NT2/D1 (cell line): ENCODE results near the gene UNC80.

Experiments used
- SUZ12 ChIP-seq: IDR thresholded peaks from 2 replicates; pipeline ENCODE4 v1.6.1; 2011; ENCODE audit not compliant: insufficient read length, insufficient read depth; ENCODE audit errors: extremely low read depth
- YY1 ChIP-seq: IDR thresholded peaks from 2 replicates; pipeline ENCODE4 v1.6.1; 2011; ENCODE audit not compliant: insufficient read length, insufficient read depth
- ZNF274 ChIP-seq: IDR thresholded peaks from 2 replicates; pipeline ENCODE4 v1.6.1; 2011; ENCODE audit warnings: mild to moderate bottlenecking, low read depth, low read length

- TF ChIP-seq YY1: no peak
- no peak for TF ChIP-seq ZNF274
- TF ChIP-seq SUZ12: no peak
Observed at GRCh38 chr2:209767316-209767715, 4.3 kb upstream of the UNC80 start.
